Fibroblast of mammary gland (primary cell): ENCODE measurements around the gene TESK1.
"Not testable (repeated sequence)": the region's sequence is repeated elsewhere in the genome, so short reads cannot be mapped to it uniquely, and the experiment has no call there.

Source experiments
- DNase-seq: peaks from one replicate; pipeline ENCODE4 v3.0.0-alpha.2; 2010; ENCODE audit warnings: low read depth
- H3K4me3 ChIP-seq: 2 replicates; pipeline ENCODE4 v1.5.1; 2011; ENCODE audit warnings: low read depth, mild to moderate bottlenecking, low read length, moderate library complexity; ENCODE audit not compliant: control insufficient read depth
- CTCF ChIP-seq: conservative IDR thresholded peaks from 2 replicates; pipeline ENCODE4 v1.5.1; 2011; ENCODE audit warnings: low read depth, low read length, inconsistent platforms; ENCODE audit not compliant: control insufficient read depth, insufficient read depth

Gene TESK1

GRCh38 chr9:35579130-35579529, 25.9 kb upstream of the TESK1 start:
- H3K4me3 ChIP-seq, result no peak overlapping the region
- peak; percentile 34 for DNase-seq
- TF ChIP-seq CTCF, result no peak

GRCh38 chr9:35579659-35580227, 25.3 kb upstream of the TESK1 start:
- DNase-seq, H3K4me3 ChIP-seq: not testable (repeated sequence)

- not testable (repeated sequence) for DNase-seq, H3K4me3 ChIP-seq
These were observed 21.5 kb upstream of the TESK1 start for GRCh38 chr9:35583521-35583920.

- H3K4me3 ChIP-seq, DNase-seq: not testable (repeated sequence)
These were observed 20.4 kb upstream of the TESK1 start for GRCh38 chr9:35584681-35585080.

- H3K4me3 ChIP-seq, DNase-seq: not testable (repeated sequence)
These were observed 16.6 kb upstream of the TESK1 start for GRCh38 chr9:35588506-35588905.

GRCh38 chr9:35593581-35593980, 11.5 kb upstream of the TESK1 start:
- no peak for DNase-seq
- no peak overlapping the region for H3K4me3 ChIP-seq
- TF ChIP-seq CTCF, result no peak

- DNase-seq, result no peak
- no peak for TF ChIP-seq CTCF
- no peak overlapping the region for H3K4me3 ChIP-seq
These were observed 10.6 kb upstream of the TESK1 start for GRCh38 chr9:35594471-35594870.

GRCh38 chr9:35596907-35597306, 8.2 kb upstream of the TESK1 start:
- H3K4me3 ChIP-seq, DNase-seq: not testable (repeated sequence)

GRCh38 chr9:35598866-35599590, 6.0 kb upstream of the TESK1 start:
- no peak for DNase-seq
- H3K4me3 ChIP-seq, result no peak overlapping the region
- no peak for TF ChIP-seq CTCF
